HG02623 (cell line): ENCODE measurements around the gene MCCC1.
"Not testable (repeated sequence)": the region's sequence is repeated elsewhere in the genome, so short reads cannot be mapped to it uniquely, and the experiment has no call there.

Experiments used
- ATAC-seq: cut with Tn5 transposase; IDR thresholded peaks from one replicate; pipeline ENCODE4 v1.9.1; 2021; ENCODE audit warnings: moderate library complexity; ENCODE audit not compliant: unreplicated experiment

The MCCC1 gene

DNA sequence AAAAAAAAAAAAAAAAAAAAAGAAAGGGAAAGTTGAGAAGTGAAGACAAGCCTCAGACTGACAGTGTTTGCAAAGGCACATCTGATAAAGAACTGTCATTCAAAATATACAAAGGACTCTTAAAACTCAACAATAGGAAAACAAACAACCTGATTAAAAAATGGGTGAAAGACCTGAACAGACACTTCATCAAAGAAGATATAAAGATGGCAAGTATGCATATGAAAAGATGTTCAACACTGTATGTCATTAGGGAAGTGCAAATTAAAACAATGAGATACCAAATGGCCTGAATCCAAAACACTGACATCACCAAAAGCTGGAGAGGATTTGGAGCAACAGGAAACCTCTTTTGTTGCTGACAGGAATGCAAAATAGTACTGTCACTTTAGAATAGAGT is 48.6 kb downstream of the MCCC1 start:
- no peak for ATAC-seq

DNA sequence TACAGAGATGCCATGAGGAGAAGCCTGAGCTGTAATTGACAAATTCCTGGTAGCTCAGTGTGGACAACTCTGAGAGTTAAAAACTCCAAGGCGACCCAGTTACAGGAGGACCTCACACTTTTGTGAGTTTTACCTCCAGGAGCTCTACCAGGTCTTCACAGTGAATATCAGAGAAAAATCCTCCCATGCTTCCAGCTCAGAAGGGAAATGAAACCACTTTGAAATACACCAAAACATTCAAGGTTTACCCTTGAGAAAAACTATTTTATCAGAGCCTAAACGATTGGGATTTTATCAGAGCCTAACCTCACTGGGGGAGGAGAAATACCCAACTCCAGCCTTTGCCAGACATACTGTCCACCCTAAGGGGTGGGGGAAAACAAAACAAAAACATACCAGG is 52.4 kb downstream of the MCCC1 start:
- no peak for ATAC-seq

DNA sequence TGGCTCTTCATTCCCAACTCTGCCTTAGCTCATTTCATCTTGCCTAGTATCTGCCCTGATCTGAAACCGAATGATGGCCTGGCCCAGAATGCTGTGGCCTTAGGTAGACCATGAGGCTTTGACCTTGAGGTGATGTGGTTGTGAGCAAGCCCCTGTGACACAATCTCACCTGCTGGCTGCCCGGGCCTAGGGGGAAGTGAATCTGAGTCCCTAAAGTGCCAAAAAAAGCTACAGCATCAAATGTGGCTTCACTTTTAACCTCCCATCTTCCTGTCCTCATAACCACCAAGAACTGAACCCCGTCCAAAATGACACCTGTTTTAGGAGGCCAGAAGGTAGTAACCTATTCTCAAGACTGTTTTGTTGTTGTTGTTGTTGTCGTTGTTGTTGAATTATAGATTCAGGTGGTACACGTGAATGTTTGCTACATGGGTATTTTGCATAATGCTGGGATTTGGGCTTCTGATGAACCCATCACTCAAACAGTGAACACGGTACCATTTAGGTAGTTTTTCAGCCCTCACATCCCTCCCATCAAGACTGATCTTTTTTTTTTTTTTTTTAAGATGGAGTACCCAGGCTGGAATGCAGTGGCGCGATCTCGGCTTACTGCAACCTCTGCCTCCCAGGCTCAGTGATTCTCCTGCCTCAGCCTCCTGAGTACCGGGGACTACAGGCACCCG is 54.6 kb downstream of the MCCC1 start:
- ATAC-seq = peak; percentile 94

DNA sequence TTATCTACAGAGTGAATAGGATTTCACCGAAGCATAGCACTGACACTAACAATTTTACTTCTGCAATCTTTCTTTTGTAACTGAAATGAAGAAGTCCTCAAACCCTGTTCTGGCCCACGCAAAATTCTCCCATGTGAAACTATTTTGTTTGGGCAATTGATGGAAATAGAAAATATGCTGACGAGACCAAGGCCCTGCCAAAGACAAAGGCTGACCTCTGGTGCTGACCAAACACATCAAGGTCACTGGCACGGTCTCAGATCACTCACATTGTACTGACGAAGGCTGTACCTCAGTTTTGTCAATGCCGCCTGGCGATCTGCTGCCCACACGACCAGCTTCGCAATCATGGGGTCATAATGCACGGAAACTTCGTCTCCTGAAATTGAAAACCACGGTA is 60.5 kb downstream of the MCCC1 start:
- ATAC-seq = no peak

DNA sequence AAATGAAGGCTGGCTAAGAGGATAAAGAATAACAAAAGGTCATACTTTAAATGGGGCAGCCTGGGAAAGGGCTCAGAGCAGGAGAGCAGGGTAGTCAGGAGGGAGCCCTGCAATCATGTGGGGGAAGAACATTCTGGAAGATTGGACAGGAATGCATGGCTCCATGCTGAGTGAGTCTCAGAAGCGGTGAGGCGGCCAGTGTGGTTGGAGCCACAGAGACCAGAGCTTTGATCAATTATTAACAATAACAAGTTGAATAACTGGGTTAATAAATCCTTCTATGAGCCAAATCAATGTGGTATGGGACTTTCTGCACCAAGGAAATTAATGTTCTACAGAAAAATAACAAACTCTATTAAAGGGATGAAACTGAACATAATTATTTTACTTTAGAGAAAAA is 61.1 kb downstream of the MCCC1 start:
- ATAC-seq = peak; percentile 52

DNA sequence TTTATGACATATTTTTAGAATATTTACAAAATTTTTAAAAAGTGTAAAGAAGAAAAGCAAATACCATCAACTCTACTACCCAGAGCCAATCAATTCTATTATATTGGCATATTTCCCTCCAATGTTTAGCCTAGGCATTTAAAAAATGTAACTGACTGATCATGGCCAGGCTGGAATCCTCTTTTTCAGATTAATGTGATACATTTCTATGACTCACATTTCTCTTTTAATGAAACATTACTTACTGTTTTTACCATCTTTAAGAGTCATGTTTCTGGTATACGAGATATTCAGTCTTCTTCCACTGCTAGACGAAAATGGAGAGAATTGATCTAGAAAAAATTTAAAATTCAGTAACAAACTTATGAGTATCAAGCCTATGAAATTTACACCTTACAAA is 65.5 kb downstream of the MCCC1 start:
- ATAC-seq = no peak

DNA sequence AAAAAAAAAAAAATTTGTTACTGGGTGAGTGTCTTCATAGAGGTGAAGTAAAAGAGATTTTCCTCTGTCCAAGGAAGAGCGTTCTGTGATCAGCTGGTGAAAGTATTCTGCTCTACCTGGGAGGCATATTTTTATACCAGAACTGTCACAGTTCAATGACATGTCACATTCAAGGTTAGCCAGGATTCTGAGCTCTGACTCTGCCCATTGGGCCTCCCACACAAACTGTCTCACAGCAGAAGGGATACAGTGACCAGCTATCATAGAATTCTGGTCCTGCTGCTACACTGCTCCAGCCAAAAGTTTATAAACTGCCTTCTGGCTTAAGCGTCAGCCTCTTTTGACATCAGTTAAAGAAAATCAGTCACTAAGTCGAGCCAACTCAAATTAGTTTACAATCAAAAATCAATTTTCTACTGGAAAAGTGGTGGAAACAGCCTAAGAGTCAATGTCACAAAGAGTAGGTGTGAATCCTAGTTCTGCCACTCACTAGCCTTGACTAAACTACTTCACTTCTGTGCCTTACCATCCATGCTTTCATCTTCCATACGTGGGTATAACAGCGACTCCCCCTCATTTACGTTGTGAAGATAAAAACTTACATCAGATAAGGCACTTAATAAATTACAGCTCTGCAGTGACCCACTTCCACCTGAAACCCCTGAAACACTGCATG is 66.3 kb downstream of the MCCC1 start:
- no peak for ATAC-seq

DNA sequence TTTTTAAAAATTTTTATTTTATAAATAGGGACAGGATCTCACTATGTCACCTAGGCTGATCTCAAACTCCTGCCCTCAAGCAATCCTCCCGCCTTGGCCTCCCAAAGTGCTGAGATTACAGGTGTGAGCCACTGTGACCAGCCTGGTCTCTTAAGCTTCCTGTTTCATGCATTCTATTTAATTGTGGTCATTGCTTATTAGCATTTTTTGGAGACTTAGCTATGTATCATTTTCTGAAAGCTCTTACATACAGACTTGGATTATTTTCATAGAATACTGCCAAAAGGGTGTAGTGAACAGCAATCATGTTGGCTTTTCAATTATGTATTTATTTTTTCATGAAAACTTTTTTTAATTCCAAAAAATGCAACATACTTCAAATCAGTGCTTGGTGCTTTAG is 67.5 kb downstream of the MCCC1 start:
- ATAC-seq = no peak

DNA sequence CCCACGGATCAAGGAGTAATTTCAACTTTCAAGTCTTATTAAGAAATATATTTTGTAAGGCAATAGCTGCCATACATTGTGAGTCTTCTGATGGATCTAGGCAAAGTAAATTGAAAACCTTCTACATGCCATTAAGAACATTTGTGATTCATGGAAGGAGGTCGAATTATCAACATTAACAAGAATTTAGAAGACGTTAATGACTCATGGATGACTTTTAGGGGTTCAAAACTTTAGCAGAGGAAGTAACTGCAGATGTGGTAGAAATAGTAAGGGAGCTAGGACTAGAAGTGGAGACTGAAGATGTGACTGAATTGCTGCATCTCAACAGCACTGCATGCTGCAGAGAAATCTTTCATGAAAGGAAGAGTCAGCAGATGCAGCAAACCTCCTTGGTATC is 70.9 kb downstream of the MCCC1 start:
- no peak for ATAC-seq

DNA sequence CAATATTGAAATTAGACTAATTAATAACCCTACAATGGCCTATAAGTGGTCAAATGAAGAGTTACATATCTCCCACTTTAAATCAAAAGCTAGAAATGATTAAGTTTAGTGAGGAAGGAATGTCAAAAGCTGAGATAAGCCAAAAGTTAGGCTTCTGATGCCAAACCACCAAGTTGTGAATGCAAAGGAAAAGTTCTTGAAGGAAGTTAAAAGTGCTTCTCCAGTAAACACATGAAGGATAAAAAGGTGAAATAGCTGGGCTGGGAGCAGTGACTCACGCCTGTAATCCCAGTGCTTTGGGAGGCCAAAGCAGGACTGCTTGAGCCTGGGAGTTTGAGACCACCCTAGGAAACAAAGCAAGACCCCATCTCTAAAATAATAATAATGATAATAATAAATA is 72.0 kb downstream of the MCCC1 start:
- ATAC-seq = no peak

DNA sequence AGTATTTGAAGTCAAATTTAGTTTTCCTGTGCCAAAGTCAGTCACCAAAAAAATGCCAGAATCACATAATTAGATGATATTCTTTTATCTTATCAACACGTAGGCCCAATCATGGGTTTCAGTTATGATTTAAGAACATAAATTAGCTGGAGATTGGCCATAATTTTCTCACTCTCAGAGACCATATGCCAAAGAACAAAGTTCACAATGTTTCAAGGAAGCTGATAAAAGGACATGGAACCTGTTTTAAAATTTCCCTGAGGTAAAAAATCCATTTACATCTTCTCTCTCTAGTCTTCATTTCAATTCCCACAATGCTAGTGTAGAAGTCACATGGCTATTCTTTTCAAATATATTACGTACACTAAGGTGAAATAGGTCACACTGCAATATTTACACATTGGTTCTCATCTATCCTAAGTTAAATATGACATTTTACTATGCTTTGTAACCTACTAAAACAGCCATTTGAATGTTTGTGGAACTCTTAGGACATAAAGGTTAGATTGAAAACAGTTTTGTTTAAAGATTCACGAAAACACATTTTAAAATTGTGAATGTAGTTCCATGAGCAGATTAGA is 76.3 kb downstream of the MCCC1 start:
- no peak for ATAC-seq

DNA sequence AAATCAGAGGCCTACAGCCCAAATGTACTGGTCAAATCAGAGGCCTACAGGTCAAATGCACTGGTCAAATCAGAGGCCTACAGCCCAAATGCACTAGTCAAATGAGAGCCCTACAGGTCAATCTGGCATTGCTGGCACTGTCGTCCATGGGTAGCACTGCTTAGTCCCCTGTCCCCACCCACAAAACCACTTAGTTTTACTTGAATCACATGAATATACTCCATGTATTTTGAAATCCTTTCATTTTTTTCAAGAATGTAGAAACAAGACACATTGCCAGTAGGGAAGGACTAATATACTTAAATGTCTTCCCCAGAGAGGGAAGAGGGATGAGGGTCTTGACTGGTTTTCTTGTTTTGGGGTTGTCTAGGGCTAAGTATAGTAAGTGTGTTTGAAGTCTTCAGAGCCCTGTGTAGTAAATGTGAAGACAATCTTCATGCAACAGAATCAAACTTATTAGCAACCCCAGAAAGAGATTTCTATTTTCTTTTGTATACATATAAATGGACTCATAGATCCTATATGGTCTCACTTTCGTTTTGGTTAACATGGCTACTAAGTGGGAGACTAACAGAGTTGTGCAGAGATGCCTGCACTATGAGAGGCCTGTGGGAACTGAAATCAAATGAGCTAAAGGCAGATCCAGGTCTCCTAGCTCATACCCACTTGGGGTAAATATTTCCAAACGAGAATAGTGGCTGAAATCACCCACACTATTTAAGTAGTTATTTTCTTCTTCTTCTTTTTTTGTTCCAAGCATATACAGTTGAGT is 80.7 kb downstream of the MCCC1 start:
- no peak for ATAC-seq

DNA sequence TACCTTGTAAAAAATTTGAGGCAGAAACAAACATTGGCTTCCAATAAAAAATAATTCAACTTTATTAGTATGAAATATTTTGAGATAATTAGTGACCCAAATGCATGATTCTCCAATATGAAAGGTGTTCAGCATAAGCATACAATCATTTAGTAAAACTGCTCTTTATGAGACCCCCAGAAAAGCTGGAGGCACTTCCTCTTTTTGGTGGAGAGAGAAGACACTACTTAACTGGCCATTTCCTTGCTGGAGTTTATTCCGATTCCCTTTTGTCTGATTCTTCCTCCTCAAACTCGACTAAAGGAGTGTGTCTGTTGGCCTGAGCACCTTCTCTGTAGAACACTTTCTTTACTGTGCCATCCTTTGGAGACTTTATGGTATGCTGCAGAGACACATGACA is 84.1 kb downstream of the MCCC1 start:
- no peak for ATAC-seq

DNA sequence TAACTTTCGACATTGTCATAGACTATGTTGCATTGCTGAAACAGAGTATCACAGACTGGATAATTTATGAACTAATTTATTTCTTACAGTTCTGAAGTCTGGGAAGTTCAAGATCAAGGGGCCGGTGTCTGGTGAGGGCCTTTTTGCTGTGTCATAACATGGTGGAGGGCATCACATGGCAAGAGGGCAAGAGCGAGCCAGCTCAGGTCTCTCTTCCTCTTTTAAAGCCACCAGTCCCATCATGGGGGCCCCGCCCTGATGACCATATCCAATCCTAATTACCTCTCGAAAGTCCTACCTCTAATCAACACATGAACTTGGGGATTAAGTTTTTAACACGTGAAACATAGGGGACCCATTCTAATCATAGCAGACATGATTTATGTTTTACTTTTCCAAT is 85.4 kb downstream of the MCCC1 start:
- no peak for ATAC-seq

DNA sequence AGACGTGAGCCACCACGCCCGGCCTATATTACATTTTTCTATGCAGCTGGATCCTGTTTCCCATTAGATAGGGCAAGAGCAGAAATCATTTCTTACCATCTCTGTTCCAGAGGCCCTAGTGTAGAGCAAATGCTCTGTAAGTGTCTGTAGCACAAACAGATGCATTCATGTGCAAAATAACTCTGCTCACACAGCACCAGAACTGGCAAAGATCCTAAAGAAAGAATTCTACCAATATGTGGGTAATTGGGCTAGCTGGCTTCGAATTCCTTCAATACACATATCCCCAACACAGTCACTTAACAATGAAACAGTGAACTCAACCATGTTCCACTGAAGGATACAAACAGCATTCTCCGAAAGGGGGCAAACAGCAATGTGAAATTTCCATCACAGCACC is 86.2 kb downstream of the MCCC1 start:
- ATAC-seq = no peak

DNA sequence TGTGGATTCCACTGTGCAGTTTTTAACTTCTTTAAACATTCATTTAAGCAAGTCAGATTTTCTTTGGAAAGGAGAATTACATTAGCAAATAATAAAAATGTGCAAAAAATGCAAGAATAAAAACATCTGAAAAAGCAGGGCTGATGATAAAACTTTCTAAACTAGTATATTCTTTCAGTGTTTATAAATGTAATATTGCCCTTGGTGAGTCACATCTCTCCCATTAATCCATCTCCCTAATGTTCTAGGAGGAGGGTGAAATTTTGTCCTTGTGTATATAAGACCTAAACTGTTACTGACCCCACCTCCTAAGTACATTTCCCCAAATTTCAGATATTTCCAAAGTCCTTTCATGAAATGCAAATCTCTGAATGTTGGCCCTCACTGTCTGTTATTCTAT is 90.5 kb downstream of the MCCC1 start:
- no peak for ATAC-seq

DNA sequence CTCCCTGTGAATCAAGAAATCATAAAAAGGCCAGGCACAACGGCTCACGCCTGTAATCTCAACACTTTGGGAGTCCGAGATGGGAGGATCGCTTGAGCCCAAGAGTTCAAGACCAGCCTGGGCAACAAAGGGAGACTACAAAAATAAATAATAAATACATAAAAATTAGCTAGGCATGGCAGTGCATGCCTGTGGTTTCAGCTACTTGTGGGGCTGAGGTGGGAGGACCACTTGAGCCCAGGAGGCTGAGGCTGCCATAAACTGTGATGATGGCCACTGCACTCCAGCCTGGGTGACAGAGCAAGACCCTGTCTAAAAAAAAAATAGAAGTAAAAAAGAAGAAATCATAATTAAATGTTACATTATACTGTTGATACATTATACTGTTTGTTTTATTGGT is 91.0 kb downstream of the MCCC1 start:
- no peak for ATAC-seq

DNA sequence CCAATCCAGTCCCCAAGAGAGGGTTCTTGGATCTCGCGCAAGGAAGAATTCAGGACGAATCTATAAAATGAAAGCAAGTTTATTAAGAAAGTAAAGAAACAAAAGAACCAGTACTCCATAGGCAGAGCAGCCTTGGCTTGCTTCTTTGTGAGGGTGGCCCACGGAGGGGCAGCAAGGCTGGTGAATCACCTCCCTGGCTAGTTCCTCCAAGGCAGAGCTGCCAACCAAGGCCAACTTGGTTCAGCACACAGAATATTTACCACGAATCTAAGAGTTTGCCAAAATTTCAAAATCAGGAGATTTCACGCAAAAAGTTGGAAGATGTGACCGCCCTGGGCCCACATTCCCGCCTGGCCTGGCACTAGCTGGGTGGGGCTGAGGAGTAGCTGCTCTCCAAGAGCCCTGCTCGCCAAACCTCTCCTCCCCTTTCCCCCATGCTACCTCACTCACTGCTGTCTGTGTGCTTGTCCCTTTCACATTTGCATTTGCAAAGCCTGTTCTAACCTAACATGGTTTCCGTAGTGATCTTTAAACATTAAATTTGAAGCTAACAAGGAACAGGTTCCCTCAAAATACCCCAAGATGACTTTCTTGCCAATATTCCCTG is 92.8 kb downstream of the MCCC1 start:
- ATAC-seq = no peak

DNA sequence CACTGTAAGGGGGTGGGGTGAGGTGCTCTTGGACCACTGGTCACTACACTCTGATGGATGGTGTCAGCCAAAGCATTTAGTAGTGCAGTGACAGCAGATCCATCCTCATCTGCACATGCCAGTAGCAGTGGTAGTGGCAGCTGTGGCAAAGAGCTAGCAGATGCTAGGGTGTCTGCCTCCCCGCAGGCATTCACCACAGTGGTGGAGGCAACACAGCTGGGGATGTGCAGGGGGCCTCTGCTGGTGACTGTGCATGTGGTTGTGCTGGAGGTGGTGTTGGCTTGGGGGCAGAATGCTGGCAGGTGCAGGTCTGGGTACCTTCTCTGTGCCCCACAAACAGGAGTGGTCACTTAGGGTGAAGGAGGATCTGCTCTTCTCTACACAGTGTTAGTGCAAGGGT is 99.5 kb downstream of the MCCC1 start:
- ATAC-seq = no peak

DNA sequence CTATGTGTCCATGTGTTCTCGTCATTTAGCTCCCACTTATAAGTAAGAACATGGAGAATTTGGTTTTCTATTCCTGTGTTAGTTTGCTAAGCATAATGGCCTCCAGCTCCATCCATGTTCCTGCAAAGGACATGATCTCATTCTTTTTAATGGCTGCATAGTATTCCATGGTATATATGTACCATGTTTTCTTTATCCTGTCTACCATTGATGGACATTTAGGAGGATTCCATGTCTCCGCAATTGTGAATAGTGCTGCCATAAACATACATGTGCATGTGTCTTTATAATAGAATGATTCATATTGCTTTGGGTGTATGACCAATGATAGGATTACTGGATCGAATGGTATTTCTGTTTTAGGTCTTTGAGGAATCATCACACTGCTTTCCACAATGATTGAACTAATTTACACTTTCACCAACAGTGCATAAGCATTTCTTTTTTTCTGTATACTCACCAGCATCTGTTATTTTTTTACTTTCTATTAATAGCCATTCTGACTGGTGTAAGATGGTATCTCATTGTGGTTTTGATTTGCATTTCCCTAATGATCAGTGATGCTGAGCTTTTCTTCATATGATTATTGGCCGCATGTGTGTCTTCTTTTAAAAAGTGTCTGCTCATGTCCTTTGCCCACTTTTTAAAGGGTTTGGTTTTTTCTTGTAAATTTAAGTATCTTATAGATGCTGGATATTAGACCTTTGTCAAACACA is 105.7 kb downstream of the MCCC1 start:
- ATAC-seq = not testable (repeated sequence)

DNA sequence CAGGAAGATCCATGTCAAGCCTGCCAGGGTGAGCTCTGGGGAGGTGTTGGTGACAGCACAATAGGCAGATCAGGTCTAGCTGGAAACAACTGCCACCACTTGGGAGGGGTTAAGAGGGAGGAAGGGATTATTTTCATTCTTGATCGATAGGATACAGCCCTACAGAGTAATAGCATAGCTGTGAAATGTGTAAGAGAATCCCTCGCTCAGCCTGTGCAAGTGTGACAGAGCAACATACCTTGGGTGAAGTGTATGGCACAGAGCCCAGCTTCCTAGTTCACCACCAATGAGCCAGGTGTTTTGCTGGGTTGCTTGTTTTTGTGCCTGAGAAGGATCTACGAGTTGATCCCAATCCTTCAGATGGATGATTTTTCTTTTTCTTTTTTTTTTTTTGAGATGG is 109.7 kb downstream of the MCCC1 start:
- no peak for ATAC-seq
